Endothelial cell (in vitro differentiated cells): Measurements from ENCODE around the gene PDE4B. TPM values are rescaled to one million over a fixed set of nuclear protein-coding genes. Genes with fewer than 3 reads are reported as not detected.

Experiments
- DNase-seq: peaks from one replicate; pipeline ENCODE4 v3.0.0; 2021; ENCODE audit warnings: low spot score
- H3K27ac Mint-ChIP-seq: one replicate; pipeline ENCODE4 v1.8.0; 2021; ENCODE audit warnings: mixed read lengths, inconsistent platforms; ENCODE audit not compliant: unreplicated experiment
- H3K27me3 Mint-ChIP-seq: one replicate; pipeline ENCODE4 v1.8.0; 2021; ENCODE audit warnings: mild to moderate bottlenecking, moderate library complexity, mixed read lengths, inconsistent platforms; ENCODE audit not compliant: unreplicated experiment
- H3K36me3 Mint-ChIP-seq: one replicate; pipeline ENCODE4 v1.8.0; 2021; ENCODE audit warnings: mild to moderate bottlenecking, low read depth, mixed read lengths, inconsistent platforms; ENCODE audit not compliant: unreplicated experiment
- H3K4me1 Mint-ChIP-seq: one replicate; pipeline ENCODE4 v1.8.0; 2021; ENCODE audit warnings: mild to moderate bottlenecking, mixed read lengths, inconsistent platforms; ENCODE audit not compliant: unreplicated experiment
- H3K4me3 Mint-ChIP-seq: one replicate; pipeline ENCODE4 v1.8.0; 2021; ENCODE audit warnings: mild to moderate bottlenecking, mixed read lengths, inconsistent platforms; ENCODE audit not compliant: unreplicated experiment
- H3K9me3 Mint-ChIP-seq: one replicate; pipeline ENCODE4 v1.8.0; 2021; ENCODE audit warnings: mixed read lengths, inconsistent platforms; ENCODE audit not compliant: unreplicated experiment
- total RNA-seq: library from RNA; stranded (reverse); fragmentation: NEBNext Ultra II Directional; extraction: Animal tissue kit (Norgen Biotek cat#: 25700); gene quantifications from one replicate; pipeline ENCODE4 v1.2.1, GENCODE V29; 2021; ENCODE audit not compliant: unreplicated experiment
- TF ChIP-seq, protein P1 (sequence below): fragments of 200-600 bp; sonication (generic); IDR thresholded peaks from one replicate; pipeline ENCODE4 v1.5.0; 2021; ENCODE audit warnings: antibody characterized with exemption; ENCODE audit not compliant: unreplicated experiment

PDE4B gene
- total RNA-seq, 1 donor from 2014 or later, result 45.6 TPM

DNA sequence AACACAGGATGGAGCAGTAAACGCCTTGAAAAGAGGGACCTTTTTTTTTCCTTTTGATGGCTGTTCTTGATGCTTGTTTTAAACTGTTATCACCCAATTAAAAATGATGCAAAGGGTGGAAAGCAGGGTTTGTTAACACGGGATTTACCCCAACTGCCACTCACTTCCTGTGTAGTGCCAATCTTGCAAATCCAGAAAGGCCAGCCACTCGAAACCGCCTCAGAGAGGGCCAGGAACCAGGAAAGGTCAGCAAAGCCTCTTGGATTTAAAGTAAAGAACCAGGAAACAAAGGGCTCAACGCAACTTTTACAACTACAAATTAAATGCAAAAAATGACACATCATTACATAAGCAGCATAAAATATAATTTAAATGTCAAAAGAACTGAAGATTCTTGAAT lies 347.4 kb downstream of the PDE4B start:
- TF ChIP-seq, protein P1, sequence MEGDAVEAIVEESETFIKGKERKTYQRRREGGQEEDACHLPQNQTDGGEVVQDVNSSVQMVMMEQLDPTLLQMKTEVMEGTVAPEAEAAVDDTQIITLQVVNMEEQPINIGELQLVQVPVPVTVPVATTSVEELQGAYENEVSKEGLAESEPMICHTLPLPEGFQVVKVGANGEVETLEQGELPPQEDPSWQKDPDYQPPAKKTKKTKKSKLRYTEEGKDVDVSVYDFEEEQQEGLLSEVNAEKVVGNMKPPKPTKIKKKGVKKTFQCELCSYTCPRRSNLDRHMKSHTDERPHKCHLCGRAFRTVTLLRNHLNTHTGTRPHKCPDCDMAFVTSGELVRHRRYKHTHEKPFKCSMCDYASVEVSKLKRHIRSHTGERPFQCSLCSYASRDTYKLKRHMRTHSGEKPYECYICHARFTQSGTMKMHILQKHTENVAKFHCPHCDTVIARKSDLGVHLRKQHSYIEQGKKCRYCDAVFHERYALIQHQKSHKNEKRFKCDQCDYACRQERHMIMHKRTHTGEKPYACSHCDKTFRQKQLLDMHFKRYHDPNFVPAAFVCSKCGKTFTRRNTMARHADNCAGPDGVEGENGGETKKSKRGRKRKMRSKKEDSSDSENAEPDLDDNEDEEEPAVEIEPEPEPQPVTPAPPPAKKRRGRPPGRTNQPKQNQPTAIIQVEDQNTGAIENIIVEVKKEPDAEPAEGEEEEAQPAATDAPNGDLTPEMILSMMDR, result no peak
- H3K36me3 Mint-ChIP-seq, result no peaks in the 10 kb centered on the region
- no peak overlapping the region for H3K4me3 Mint-ChIP-seq
- no peaks in the 10 kb centered on the region for H3K9me3 Mint-ChIP-seq
- DNase-seq, result no peak
- H3K4me1 Mint-ChIP-seq, result peaks cover 7% of the 10 kb centered on the region
- H3K27me3 Mint-ChIP-seq, result no peaks in the 10 kb centered on the region
- no peak overlapping the region for H3K27ac Mint-ChIP-seq

DNA sequence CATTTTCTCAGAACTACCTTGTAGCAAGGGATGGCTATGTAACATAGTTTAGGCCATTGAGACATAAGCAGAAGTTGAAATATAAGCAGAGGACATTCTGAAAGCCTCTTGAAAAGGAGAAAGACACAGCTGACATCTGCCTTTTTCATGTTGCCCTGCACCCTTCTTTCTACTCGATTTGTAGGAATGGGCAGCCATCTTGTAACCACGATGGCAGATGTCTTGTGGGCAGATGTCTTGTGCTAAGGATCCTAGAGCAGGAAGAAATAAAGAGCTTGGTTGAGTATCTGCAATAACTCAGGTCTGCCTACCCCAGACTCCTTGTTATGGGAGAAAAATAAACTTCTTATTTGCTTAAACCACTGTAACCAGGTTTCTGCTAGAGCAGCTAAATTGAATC lies 351.0 kb downstream of the PDE4B start:
- TF ChIP-seq, protein P1, result no peak
- Mint-ChIP-seq H3K4me1 (no peaks in the 10 kb centered on the region), H3K4me3 (no peak overlapping the region), H3K27ac (no peak overlapping the region), H3K27me3 (no peaks in the 10 kb centered on the region), H3K36me3 (no peaks in the 10 kb centered on the region), H3K9me3 (no peaks in the 10 kb centered on the region)
- DNase-seq, result no peak

DNA sequence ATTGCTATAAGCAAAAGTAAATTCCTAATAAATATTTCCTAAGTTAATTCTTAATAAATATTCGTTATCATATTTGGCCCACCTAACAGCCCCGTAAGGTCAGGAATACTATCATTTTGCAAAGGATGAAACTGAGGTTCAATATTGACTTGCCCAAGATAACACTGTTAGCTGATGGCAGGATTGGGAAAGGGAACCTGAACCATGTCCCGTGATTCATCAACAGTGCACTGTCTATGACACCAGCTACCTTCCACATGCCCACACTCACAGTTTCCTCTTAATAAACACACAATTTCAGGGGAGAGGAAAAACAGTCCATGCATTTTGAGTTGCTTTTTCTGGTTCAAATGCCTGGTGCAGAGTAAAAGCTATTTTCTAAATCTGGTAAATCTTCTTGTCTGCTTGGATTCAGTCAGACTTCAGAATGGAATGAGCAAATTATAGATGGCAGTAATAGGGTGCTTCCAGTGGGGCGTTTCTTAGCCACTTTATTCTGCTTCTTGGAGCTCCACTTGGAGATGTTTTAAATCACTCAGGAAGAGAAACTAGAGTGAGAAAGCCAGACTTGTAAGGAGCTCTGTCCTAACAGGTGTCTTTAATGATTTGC lies 354.6 kb downstream of the PDE4B start:
- no peak overlapping the region for H3K4me3 Mint-ChIP-seq
- H3K4me1 Mint-ChIP-seq, result no peaks in the 10 kb centered on the region
- no peaks in the 10 kb centered on the region for H3K36me3 Mint-ChIP-seq
- no peak for DNase-seq
- TF ChIP-seq, protein P1, result no peak
- no peaks in the 10 kb centered on the region for H3K9me3 Mint-ChIP-seq
- no peaks in the 10 kb centered on the region for H3K27me3 Mint-ChIP-seq
- H3K27ac Mint-ChIP-seq, result no peak overlapping the region

DNA sequence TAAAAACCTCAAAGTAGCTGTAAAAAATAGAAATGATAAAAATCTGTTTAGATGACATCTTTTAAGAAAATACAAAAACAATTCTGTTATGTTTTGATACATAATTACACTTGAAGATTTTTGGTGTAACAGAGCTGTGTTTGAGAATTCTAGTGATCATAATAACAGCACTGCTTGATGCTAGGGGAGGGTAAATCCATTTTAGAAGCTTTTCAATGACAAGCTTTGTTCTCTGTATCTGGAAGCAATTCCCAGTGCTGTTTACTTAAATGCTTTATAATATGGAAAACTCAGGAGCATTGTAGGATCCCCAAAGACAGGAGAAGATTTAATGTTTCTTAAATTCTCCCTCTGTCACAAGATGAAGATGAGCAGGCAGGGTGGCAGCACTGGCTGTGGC lies 359.3 kb downstream of the PDE4B start:
- DNase-seq, result no peak
- Mint-ChIP-seq H3K27ac (no peak overlapping the region), H3K36me3 (no peaks in the 10 kb centered on the region), H3K27me3 (peaks cover 2% of the 10 kb centered on the region), H3K4me3 (no peak overlapping the region), H3K4me1 (no peaks in the 10 kb centered on the region), H3K9me3 (no peaks in the 10 kb centered on the region)
- TF ChIP-seq, protein P1, result no peak

DNA sequence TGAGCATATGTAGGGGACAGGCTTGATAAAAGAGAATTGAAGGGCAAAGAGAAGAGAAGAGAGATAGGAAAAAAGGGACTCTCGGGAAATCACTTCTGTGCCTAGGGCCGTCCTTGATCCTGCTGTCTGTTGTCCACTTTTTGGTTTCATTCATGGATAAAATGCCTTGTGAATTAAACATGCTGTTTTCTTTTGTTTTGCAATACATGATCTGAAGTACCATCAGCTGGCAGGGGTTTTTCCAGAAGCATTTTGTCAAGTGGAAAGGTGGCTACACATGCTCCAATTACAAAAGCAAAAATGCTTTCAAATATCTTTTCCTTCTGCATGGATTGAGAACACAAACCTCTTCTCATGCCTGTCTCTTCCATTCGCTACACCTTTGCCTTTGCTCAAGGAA lies 361.7 kb downstream of the PDE4B start:
- Mint-ChIP-seq H3K27ac (no peak overlapping the region), H3K9me3 (no peaks in the 10 kb centered on the region), H3K36me3 (no peaks in the 10 kb centered on the region), H3K4me3 (no peak overlapping the region), H3K27me3 (peaks cover 2% of the 10 kb centered on the region), H3K4me1 (no peaks in the 10 kb centered on the region)
- TF ChIP-seq, protein P1, result no peak
- no peak for DNase-seq
